Epithelial cell of prostate (primary cell): ENCODE data around the gene NEO1.

Experiments
- DNase-seq: peaks from one replicate; pipeline ENCODE4 v3.0.0-alpha.2; 2011; ENCODE audit warnings: low read depth, low spot score
- H3K27ac ChIP-seq: fragments of 450-650 bp; 2 replicates; pipeline ENCODE4 v1.5.1; 2017; ENCODE audit warnings: mild to moderate bottlenecking

Gene NEO1

DNA sequence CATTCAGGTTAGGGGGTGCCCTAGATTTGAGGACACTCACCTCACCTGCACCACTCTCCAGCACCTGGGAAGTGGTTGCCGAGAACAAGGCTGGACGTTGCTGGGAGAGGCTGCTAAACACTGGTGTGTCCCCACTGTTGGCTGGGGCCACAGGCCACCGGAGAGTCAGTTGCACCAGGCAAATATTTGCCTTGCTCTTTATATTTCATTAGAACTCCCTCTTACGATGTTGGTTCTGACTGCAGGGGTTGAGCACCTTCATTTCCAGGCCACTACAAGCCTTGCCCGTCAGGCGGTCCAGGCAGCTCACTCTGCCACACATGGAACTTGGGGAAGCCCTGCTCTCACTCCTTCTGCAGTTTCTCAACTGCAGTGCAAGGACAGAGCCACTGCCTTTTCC is 285.8 kb downstream of the NEO1 start:
- H3K27ac ChIP-seq, result no peak overlapping the region
- DNase-seq, result no peak

DNA sequence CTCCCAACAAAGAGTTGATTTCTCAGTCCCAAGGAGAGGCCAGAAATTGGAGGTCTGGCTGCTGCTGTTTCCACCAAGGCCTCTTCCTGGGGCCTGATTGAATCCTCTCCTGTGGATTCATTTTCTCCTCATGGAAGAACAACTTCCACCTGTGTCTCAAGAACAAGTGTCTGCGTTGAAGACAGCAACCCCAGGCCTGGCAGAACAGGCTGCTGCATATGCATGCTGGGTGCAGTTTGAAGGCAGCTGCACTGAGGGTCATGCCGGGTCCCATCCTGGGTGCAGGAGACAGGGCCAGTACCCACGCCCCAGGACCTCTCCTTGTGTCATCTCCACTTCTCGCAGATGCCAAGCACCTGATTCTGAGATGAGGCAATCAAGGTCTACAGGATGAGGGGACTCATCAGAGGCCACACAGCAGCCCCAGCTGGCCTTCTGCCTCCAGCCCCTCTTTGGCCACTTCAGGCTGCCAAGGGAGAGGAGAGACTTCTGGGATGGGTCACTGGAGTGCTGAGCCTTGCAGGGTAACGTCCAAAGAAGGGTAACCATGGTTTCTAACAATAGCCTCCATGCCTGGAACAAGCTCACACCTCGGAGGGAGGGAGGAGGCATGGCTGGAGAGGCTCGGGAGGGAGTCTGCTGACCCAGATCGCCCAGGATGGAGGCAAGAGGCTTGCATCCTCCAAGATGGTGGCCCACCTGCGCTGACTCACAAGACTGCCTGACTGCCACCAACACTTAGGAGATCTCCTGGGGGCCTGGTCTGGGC is 286.5 kb downstream of the NEO1 start:
- DNase-seq, result no peak
- H3K27ac ChIP-seq, result no peak overlapping the region

DNA sequence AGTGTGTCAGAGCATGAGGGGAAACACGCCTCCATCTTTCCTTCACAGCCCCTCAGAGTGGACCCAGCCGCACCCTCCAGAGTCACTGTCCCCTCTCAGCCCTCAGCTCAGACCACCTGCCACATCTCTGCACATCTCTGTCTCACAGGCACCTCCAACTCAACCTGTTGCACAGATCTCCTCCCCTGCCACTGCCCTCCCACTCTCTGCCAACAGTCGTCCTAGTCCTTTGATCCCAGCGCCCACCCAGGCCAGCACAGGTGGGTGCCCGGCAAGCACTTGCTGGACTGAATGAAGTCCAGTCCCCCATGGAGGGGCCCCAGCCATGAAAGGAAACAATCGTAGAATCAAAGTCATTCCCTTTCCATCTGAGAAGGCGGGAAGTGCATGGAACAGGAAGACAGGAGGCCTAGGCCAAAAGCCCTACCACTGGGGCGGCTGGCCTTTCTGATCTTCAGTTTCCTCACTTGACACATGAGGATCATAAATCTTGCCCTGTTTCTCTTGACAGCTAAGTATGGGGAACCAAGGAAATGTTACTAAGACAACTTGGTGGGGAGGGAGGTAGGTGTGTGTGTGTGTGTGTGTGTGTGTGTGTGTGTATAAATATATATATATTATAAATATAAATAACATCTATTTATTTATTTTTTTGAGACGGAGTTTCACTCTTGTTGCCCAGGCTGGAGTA is 288.4 kb downstream of the NEO1 start:
- DNase-seq, result no peak
- H3K27ac ChIP-seq, result no peak overlapping the region

DNA sequence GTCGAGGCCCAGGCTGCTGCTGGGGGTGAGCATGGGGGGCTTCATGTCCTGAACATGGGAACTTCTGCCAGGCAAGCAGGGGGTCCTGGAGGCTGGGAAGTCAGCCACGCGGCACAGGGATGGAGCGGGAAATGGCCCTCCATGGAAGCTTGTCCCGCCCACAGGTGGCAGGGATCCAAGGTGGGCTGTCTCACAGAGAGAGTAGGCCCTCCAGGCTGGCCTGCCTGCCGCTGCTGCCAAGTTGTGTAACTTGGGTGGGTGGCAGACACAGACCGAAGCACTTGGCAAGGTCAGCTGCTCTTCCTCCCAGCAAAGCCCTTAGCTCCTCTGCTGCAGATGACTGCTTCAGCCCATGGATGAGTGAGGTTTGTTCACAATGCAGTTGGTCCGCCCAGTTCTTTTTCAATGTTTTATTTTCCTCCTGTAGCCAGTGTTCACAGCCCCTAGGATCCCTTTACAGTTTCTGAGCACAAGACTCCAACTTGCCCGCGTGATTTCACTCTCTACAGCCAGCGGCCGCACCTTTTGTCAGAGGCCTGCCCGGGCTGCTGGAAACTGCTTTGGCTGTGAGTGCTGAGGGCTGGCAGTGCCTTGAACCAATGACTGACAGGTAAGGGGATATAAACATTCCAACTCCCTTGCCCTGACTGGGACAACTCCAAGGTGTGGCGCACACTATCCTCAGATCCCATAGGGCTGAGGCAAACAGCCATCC is 289.8 kb downstream of the NEO1 start:
- DNase-seq, result no peak

DNA sequence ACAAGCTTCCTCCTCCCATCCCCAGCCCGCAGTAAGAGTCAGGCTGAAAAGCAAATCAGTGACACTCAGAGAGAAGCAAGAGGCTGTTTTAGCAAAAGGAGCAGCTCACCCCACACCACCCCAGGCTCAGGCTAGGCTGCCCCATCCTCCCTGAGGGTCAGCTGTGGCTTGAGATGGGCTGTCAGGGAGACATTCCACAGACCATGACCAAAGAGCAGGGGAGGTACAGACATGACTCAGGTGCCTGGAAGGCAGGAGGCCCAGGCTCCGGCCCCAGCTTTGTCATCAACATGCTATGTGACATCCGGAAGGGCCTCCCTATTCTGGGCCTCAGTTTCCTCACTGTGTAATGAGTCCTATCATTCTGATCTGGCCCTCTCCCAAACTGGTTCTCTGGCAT is 291.8 kb downstream of the NEO1 start:
- DNase-seq, result no peak
- no peak overlapping the region for H3K27ac ChIP-seq

More for the DNA sequence above, 289.8 kb downstream of the NEO1 start:
- H3K27ac ChIP-seq, result no peak overlapping the region

DNA sequence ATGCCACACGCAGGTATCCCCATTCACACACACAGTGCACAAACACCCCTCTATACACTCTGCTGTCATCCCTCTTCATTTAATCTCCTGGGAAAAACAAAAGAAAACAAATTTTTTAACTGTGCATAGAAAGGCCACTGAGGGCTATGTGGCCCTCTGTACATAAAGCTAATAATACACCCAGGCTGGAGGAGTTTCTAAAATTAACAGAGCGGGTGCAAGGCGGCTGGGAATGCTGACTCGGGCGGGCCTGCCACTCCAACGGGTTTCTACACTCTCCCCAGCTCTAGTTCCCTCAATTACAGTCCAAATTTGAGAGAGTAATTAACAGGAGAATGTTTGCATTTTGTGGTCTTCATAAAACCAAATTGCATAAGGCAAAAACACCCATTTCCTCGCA is 293.4 kb downstream of the NEO1 start:
- no peak for DNase-seq
- H3K27ac ChIP-seq, result no peak overlapping the region

DNA sequence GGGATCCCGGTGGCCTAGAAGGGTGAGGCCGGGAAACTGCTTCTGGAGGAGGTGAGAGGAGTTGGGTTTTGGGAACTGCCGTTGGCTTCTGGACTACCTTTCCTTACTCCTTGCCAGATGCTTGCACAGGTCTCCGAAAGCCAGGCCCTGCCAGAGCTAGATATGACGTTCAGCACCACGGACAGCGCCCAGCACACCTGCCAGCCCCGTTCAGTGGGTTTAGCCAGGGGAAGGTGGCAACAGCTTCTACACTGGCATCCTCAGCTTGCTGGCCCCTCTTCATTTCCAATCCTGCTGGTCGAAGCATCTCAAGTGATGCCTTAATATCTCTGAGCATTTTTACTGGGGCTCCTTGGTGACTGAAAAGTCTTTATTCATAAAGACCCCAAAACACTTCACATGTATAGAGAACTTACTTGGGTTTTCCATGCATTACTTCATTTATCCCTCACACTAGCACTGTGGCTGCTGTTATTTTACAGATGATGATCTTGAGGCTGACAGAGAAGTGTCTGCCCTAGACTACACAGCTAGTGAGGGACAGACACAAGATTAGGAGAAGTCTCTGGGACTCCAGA is 294.6 kb downstream of the NEO1 start:
- no peak for DNase-seq
- H3K27ac ChIP-seq, result no peak overlapping the region

DNA sequence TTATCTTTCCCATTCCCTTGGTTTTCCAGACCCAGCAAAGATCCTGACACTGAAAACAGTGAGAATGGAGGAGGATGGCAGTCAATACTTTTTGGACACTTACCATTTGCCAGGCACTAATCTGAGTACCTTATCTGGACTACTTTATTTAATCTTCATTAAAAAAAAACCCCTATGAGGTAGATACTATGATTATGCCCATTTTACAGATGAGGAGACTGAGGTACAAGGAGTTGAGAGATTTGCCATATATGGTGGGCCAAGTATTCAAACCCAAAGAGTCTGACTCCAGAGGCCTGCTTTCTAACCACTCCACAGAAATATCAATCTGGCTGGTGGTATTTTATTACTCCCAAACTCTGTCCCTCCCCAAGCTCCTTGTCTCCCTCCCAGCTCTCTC is 296.9 kb downstream of the NEO1 start:
- no peak overlapping the region for H3K27ac ChIP-seq
- DNase-seq, result no peak

DNA sequence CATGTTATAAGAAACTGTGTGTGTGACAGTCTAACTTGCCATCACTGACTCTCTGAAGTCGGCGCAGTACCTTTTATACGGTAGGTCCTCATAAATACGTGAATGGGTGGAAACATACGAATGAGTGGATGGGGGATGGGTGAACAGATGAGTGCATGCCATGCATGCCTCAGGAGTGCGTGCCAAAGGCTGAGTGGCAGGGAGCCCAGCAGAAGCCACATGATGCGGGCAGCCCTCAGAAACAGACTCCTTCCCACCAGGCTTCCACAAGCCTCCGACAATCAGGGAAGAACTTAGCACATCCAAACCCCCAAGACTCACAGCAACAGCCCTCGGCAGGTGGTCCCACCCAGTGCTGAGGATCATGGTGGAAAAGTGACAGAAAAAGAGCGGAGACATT is 299.8 kb downstream of the NEO1 start:
- no peak overlapping the region for H3K27ac ChIP-seq

DNA sequence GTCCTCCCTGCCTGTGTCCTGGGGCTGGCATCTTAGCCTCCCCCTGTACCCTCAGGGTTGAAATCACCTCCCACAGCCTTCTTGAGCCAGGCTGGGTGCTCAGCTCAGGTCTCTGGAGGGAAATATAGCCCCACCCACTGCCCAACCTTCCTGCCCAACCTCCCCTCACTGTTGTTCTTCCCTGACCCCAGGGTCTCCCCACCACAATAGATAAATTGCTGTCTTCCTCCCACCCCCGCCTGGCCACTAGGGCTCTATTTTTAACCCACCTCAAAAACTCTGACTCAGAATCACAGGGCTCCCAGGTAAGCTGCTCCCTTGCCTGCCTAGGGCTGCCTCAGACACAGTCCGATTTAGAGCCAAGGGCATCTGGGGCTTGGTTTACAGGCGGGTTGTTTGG is 301.5 kb downstream of the NEO1 start:
- H3K27ac ChIP-seq, result no peak overlapping the region
- no peak for DNase-seq

More for the DNA sequence above, 299.8 kb downstream of the NEO1 start:
- no peak for DNase-seq

DNA sequence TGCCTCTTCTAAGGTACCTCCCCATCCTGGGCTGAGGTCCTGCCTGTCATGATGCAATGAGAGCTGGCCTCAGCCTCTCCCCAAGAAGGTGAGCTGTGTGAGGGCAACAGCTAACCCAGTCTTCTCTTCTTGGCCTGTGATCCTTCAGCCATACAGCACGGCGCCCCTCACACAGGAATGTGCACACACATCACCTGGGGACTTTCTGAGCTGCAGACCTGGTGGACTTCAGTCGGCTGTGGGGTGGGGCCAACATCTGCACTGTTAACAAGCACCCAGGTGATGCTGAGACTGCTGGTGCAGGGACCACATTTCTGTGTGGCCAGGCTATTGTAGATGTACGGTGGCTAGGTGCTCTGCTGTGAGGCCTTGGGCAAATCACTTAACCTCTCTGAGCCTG is 302.0 kb downstream of the NEO1 start:
- no peak for DNase-seq
- no peak overlapping the region for H3K27ac ChIP-seq
